Hepatocyte (in vitro differentiated cells): ENCODE results near the gene RIPOR2. TPM values are rescaled to one million over a fixed set of nuclear protein-coding genes. Genes with fewer than 3 reads are reported as not detected.

Source experiments
- DNase-seq: peaks from one replicate; pipeline ENCODE4 v3.0.0-alpha.2; 2016; ENCODE audit warnings: low spot score
- H2AFZ ChIP-seq: fragments of 200-600 bp; sonication (generic); 2 replicates; pipeline ENCODE4 v1.6.0; 2016; ENCODE audit warnings: antibody characterized with exemption, mild to moderate bottlenecking
- H3K27ac ChIP-seq: fragments of 200-600 bp; sonication (generic); 2 replicates; pipeline ENCODE4 v1.5.1; 2016; ENCODE audit warnings: mild to moderate bottlenecking
- H3K27me3 ChIP-seq: fragments of 200-600 bp; sonication (generic); 2 replicates; pipeline ENCODE4 v1.6.1; 2016
- H3K36me3 ChIP-seq: fragments of 200-600 bp; sonication (generic); replicated peaks from 2 replicates; pipeline ENCODE4 v1.5.1; 2016; ENCODE audit warnings: low read depth; ENCODE audit not compliant: insufficient read depth
- H3K4me1 ChIP-seq: fragments of 200-600 bp; sonication (generic); 2 replicates; pipeline ENCODE4 v1.5.1; 2016; ENCODE audit warnings: mild to moderate bottlenecking, moderate library complexity; ENCODE audit not compliant: insufficient read depth
- H3K4me2 ChIP-seq: fragments of 200-600 bp; sonication (generic); 2 replicates; pipeline ENCODE4 v1.6.0; 2016
- H3K4me3 ChIP-seq: fragments of 200-600 bp; sonication (generic); 2 replicates; pipeline ENCODE4 v1.5.1; 2016; ENCODE audit warnings: mild to moderate bottlenecking
- H3K79me2 ChIP-seq: fragments of 200-600 bp; sonication (generic); 2 replicates; pipeline ENCODE4 v1.6.0; 2017; ENCODE audit warnings: mild to moderate bottlenecking
- H3K9me2 ChIP-seq: fragments of 200-600 bp; sonication (generic); replicated peaks from 2 replicates; pipeline ENCODE4 v1.6.0; 2017; ENCODE audit warnings: mild to moderate bottlenecking; ENCODE audit not compliant: insufficient read depth
- H3K9me3 ChIP-seq: fragments of 200-600 bp; sonication (generic); 2 replicates; pipeline ENCODE4 v1.5.1; 2016; ENCODE audit warnings: low read depth, mild to moderate bottlenecking
- H4K20me1 ChIP-seq: fragments of 200-600 bp; sonication (generic); 2 replicates; pipeline ENCODE4 v1.6.0; 2016; ENCODE audit warnings: mild to moderate bottlenecking; ENCODE audit not compliant: insufficient read depth, poor library complexity, severe bottlenecking
- CTCF ChIP-seq: fragments of 200-600 bp; sonication (generic); IDR thresholded peaks from 2 replicates; pipeline ENCODE4 v1.5.1; 2016; ENCODE audit warnings: antibody characterized with exemption, mild to moderate bottlenecking; ENCODE audit not compliant: poor library complexity
- EZH2 ChIP-seq: fragments of 200-600 bp; sonication (generic); IDR thresholded peaks from 2 replicates; pipeline ENCODE4 v1.6.1; 2016; ENCODE audit warnings: antibody characterized with exemption, mild to moderate bottlenecking, borderline replicate concordance
- EZH2phosphoT487 ChIP-seq: fragments of 200-600 bp; sonication (generic); IDR thresholded peaks from one replicate; pipeline ENCODE4 v1.6.1; 2018; ENCODE audit warnings: antibody characterized with exemption, mild to moderate bottlenecking, low read depth, moderate library complexity; ENCODE audit not compliant: unreplicated experiment, severe bottlenecking
- WGBS: methylation state at CpG from one replicate; pipeline ENCODE4 v1.1.6; 2016; ENCODE audit warnings: low lambda C conversion rate; ENCODE audit errors: missing lambda C conversion rate; 5-methylcytosine and 5-hydroxymethylcytosine counted together
- polyA plus RNA-seq: library from polyadenylated mRNA; unstranded; fragments of >200 nt; fragmentation: Nextera tagmentation; extraction: Ambion mirVana; gene quantifications from 2 replicates; pipeline ENCODE4 v1.2.1, GENCODE V29; 2016
- total RNA-seq: library from RNA; depleted of rRNA; stranded (reverse); fragments of >200 nt; gene quantifications from 2 replicates; pipeline ENCODE4 v1.2.3, GENCODE V29; 2014

RIPOR2 gene
- total and polyA plus RNA-seq, 2 experiments from 2014 or later = 11.8 to 17.3 TPM

DNA sequence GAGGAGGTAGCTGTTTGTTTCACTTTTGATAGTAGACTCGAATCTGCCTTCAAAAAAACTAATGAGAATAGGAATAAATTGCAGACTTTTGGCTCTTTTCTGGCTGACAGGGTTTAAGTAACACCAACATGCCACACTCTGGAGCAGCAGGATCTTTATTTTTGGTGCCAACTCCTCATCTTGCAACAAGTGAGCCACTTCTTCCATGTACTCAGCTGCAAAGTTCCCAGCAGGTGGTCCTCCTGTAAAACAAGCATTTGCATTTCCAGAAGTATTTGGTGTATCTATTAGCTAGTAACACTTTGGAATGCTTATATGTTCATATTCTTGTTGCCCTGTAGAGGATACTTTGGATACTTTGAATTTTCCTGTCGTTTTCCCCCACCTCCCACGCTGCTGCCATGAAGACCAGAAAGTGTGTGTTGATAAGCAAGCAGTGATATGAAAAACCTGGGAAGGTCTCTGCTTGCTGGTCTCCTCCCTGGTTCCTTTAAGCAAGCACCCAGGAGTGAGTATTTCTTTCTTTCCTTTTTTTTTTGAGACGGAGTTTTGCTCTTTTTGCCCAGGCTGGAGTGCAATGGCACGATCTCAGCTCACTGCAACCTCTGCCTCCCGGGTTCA, 138.1 kb downstream of the RIPOR2 start:
- no peak overlapping the region for H3K27ac ChIP-seq
- WGBS = 72% methylated on average over 6 of the region's 6 CpGs

GRCh38 chr6:24796616-24797290, 139.0 kb downstream of the RIPOR2 start:
- no peak overlapping the region for H3K4me2 ChIP-seq
- no peaks in the 10 kb centered on the region for H3K79me2 ChIP-seq
- no peaks in the 10 kb centered on the region for H3K9me2 ChIP-seq
- H3K36me3 ChIP-seq = no peaks in the 10 kb centered on the region
- H3K4me1 ChIP-seq = peaks cover under 1% of the 10 kb centered on the region
- H3K27ac ChIP-seq = no peak overlapping the region
- DNase-seq = no peak
- no peaks in the 10 kb centered on the region for H4K20me1 ChIP-seq
- no peak overlapping the region for H2AFZ ChIP-seq
- H3K4me3 ChIP-seq = no peak overlapping the region
- WGBS = 93% methylated on average over 6 of the region's 6 CpGs
- H3K9me3 ChIP-seq = no peaks in the 10 kb centered on the region
- H3K27me3 ChIP-seq = no peaks in the 10 kb centered on the region
- TF ChIP-seq EZH2phosphoT487 = no peak

More for the DNA sequence above, 138.1 kb downstream of the RIPOR2 start:
- no peaks in the 10 kb centered on the region for H4K20me1 ChIP-seq
- H3K9me2 ChIP-seq = no peaks in the 10 kb centered on the region
- no peaks in the 10 kb centered on the region for H3K79me2 ChIP-seq
- no peaks in the 10 kb centered on the region for H3K27me3 ChIP-seq
- no peak overlapping the region for H3K4me3 ChIP-seq
- no peaks in the 10 kb centered on the region for H3K9me3 ChIP-seq
- DNase-seq = no peak
- no peak overlapping the region for H3K4me2 ChIP-seq
- TF ChIP-seq EZH2 (no peak), EZH2phosphoT487 (no peak), CTCF (no peak)
- peaks cover 10% of the 10 kb centered on the region for H3K4me1 ChIP-seq
- H3K36me3 ChIP-seq = no peaks in the 10 kb centered on the region
- H2AFZ ChIP-seq = no peak overlapping the region

GRCh38 chr6:24795106-24795505, 140.7 kb downstream of the RIPOR2 start:
- no peak for DNase-seq
- 96% methylated on average over 2 of the region's 2 CpGs for WGBS

More at GRCh38 chr6:24795106-24795505, 140.7 kb downstream of the RIPOR2 start:
- H2AFZ ChIP-seq = no peak overlapping the region
- H3K27ac ChIP-seq = no peak overlapping the region
- H3K9me3 ChIP-seq = no peaks in the 10 kb centered on the region
- H3K27me3 ChIP-seq = no peaks in the 10 kb centered on the region
- no peak overlapping the region for H3K4me2 ChIP-seq
- no peaks in the 10 kb centered on the region for H3K79me2 ChIP-seq
- no peaks in the 10 kb centered on the region for H4K20me1 ChIP-seq
- no peak overlapping the region for H3K4me3 ChIP-seq
- no peaks in the 10 kb centered on the region for H3K4me1 ChIP-seq
- no peaks in the 10 kb centered on the region for H3K36me3 ChIP-seq
- no peaks in the 10 kb centered on the region for H3K9me2 ChIP-seq
- TF ChIP-seq EZH2 (no peak), CTCF (no peak), EZH2phosphoT487 (no peak)
